Stimulated activated effector memory CD8-positive, alpha-beta T cell treated with anti-CD3 and anti-CD28 coated beads, Interleukin-12 subunit alpha, Interleukin-12 subunit beta, amount 100 ng/mL, for 72 hours (primary cell): Measurements from ENCODE around the gene MYO1E.
A peak's percentile ranks its signal among the peaks of the same experiment; 100 is the strongest.

ENCODE experiments used
- ATAC-seq: fragments of 150-1000 bp; cut with Tn5 transposase; 2 replicates; pipeline ENCODE4 v1.10.0; 2021
- DNase-seq, 2 donors: peaks; one replicate each; pipeline ENCODE4 v3.0.0; 2021 to 2022; ENCODE audit warnings: low spot score in 2 of 2
- H3K27ac Mint-ChIP-seq: one replicate; pipeline ENCODE4 v1.8.0; 2022; ENCODE audit warnings: mild to moderate bottlenecking, mixed read lengths
- H3K36me3 Mint-ChIP-seq: one replicate; pipeline ENCODE4 v1.8.0; 2022; ENCODE audit warnings: mild to moderate bottlenecking, mixed read lengths
- H3K4me1 Mint-ChIP-seq: one replicate; pipeline ENCODE4 v1.8.0; 2022; ENCODE audit warnings: mixed read lengths
- H3K4me3 Mint-ChIP-seq: one replicate; pipeline ENCODE4 v1.8.0; 2022; ENCODE audit warnings: mild to moderate bottlenecking, mixed read lengths
- H3K9me3 Mint-ChIP-seq: one replicate; pipeline ENCODE4 v1.8.0; 2022; ENCODE audit warnings: mixed read lengths

Gene MYO1E

DNA sequence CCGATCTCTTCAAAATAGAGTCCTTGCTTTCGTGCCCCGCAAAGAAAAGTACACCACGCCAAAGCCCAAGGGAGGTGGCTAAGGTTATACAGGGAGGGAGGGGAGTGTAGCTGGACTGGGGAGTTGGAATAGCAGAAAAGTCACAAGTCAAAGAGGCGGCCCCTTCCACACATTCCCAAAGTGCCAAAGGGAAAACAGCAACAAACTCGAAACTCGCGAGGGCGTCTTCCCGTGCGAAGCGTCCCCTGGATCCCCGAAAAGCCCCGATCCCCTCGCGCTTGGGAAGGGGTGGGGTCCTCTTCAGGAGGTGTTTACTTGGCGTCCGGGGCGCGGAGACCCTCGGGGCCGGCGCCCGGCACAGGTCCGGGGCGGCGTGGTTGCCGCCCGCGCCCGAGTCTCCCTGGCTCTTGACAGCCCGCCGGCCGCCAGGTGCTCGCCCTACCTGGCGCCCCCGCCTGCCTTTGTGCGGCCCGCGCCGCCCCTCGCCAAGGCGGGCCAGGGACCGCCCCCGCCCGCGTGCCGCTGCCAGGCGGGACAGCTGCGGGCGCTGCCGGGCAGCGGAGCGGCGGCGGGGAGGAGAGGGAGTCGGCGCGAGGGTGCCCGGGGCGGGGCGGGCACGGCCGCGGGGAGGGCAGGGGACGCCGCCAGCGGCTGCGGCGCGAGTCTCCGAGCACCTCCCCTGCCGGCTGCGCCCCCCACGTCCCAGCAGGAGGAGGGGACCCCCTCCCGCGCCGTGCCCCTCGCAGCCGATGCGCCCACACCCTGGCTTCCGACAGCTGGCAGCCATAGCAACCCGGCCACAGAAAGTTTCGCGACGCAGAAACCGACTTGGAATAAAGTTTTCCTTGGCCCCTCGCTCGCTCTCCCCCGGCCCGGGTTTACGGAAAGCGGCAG, 966 bp downstream of the MYO1E start:
- Mint-ChIP-seq H3K4me3 (peak overlapping the region; percentile 87), H3K27ac (no peak overlapping the region), H3K36me3 (peaks cover 6% of the 10 kb centered on the region), H3K4me1 (peaks cover 15% of the 10 kb centered on the region), H3K9me3 (no peaks in the 10 kb centered on the region)
- DNase-seq (peak in 1 of 2 donors; percentile 4), ATAC-seq (peak; percentile 63)

DNA sequence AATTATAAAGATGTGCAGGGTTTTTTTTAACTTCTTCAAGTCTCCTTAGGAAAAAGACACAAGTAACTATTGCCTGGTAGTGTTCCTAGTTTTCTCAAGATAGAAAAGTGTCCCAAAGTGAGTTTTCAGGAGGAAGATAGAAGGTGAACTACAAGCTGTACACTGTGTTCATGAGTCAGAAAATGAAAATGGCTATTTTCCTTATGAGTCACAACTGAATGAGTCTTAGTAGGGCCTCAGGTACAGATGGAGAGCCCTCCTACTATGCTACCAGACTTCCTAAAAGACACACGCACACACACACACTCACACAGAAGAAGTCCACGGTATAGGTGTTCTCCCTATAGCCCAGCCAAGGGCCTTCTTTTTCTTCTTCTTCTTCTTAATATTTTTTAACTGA, 3.1 kb downstream of the MYO1E start:
- ATAC-seq (peak; percentile 33), DNase-seq (no peak)
- no peak overlapping the region for H3K27ac Mint-ChIP-seq
- peaks cover 15% of the 10 kb centered on the region for H3K4me1 Mint-ChIP-seq
- H3K36me3 Mint-ChIP-seq = peaks cover 6% of the 10 kb centered on the region
- H3K4me3 Mint-ChIP-seq = no peak overlapping the region
- H3K9me3 Mint-ChIP-seq = no peaks in the 10 kb centered on the region

GRCh38 chr15:59367022-59367451, 5.6 kb downstream of the MYO1E start:
- Mint-ChIP-seq H3K9me3 (no peaks in the 10 kb centered on the region), H3K36me3 (peaks cover 6% of the 10 kb centered on the region), H3K27ac (no peak overlapping the region), H3K4me1 (peaks cover 5% of the 10 kb centered on the region), H3K4me3 (no peak overlapping the region)
- ATAC-seq (no peak), DNase-seq (no peak)

DNA sequence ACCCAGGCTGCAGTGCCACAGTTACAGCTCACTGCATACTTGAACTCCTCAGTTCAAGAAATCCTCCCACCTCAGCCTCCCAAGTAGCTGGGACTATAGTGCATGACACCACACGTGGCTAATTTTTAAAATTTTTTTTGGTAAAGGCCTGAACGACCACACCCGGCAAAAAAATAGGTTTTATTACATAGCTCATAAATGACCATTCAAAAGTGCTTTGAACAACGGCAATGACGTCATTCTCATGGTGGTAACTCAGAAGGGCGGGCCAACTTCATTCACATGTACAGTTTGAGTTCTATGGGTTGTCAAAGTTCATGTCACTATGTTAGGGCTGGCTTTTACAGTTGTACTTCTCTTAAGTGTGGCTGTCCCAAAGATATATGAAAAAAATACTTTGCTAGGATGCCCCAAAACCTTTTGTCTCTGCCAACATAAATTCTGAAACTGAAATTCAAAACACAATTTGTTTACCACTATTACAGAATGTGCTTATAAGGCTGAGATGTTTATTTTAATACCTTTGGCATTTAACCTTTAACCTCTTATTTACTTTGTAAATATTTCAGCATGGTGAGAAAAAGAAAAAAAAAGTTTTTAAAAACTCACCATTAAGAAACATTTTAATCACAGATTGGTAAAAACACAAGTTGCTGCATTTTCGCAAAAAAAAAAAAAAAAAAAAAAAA, 6.2 kb downstream of the MYO1E start:
- no peak overlapping the region for H3K4me3 Mint-ChIP-seq
- H3K36me3 Mint-ChIP-seq = peaks cover 5% of the 10 kb centered on the region
- no peaks in the 10 kb centered on the region for H3K9me3 Mint-ChIP-seq
- peaks cover 4% of the 10 kb centered on the region for H3K4me1 Mint-ChIP-seq
- H3K27ac Mint-ChIP-seq = no peak overlapping the region
- DNase-seq (no peak), ATAC-seq (no peak)

- no peak for DNase-seq
- no peaks in the 10 kb centered on the region for H3K36me3 Mint-ChIP-seq
- ATAC-seq = no peak
- no peaks in the 10 kb centered on the region for H3K4me1 Mint-ChIP-seq
- H3K9me3 Mint-ChIP-seq = no peaks in the 10 kb centered on the region
- H3K4me3 Mint-ChIP-seq = no peak overlapping the region
- H3K27ac Mint-ChIP-seq = no peak overlapping the region
Measured at GRCh38 chr15:59364248-59364647, 8.4 kb downstream of the MYO1E start.

DNA sequence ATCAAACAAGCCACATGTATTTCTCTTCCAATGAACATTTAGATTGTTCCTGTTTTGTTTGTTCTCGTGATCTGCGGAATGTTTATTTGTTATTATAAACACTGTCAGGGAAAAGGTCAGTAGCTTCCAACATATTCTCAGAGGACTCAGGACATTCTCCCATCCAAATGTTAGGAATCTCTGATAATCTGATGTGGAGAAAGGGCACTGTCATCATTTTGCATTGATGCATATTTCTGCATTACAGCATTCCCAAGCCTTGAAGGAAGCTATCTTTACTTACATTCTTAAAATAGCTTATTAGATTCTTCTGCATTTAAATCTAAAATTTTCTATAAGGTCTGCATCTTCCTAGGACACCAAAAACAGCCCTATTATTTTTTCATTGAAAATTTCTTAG, 10.3 kb downstream of the MYO1E start:
- no peaks in the 10 kb centered on the region for H3K36me3 Mint-ChIP-seq
- H3K4me3 Mint-ChIP-seq = no peak overlapping the region
- ATAC-seq = no peak
- no peak for DNase-seq
- no peaks in the 10 kb centered on the region for H3K9me3 Mint-ChIP-seq
- H3K4me1 Mint-ChIP-seq = peaks cover 5% of the 10 kb centered on the region
- no peak overlapping the region for H3K27ac Mint-ChIP-seq

GRCh38 chr15:59360896-59361295, 11.8 kb downstream of the MYO1E start:
- no peaks in the 10 kb centered on the region for H3K36me3 Mint-ChIP-seq
- no peak overlapping the region for H3K27ac Mint-ChIP-seq
- H3K9me3 Mint-ChIP-seq = no peaks in the 10 kb centered on the region
- DNase-seq (no peak), ATAC-seq (no peak)
- H3K4me3 Mint-ChIP-seq = no peak overlapping the region
- H3K4me1 Mint-ChIP-seq = peaks cover 5% of the 10 kb centered on the region

- DNase-seq (no peak), ATAC-seq (no peak)
- Mint-ChIP-seq H3K4me3 (no peak overlapping the region), H3K9me3 (no peaks in the 10 kb centered on the region), H3K4me1 (peaks cover 10% of the 10 kb centered on the region), H3K27ac (no peak overlapping the region), H3K36me3 (no peaks in the 10 kb centered on the region)
Measured at GRCh38 chr15:59360305-59360704, 12.4 kb downstream of the MYO1E start.

DNA sequence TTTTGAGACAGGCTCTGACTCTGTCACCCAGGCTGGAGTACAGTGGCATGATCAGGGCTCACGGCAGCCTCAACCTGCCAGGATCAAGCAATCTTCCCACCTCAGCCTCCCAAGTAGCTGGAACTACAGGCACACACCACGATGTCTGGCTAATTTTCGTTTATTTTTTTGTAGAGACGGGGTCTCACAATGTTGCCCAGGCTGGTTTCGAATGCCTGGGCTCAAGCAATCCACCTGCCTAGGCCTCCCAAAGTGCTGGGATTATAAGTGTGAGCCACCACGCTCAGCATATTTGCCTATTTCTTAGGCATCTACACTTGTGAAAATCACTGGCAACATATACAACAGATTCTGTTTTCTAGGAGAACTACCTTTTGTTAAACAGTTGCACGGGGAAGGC, 16.9 kb downstream of the MYO1E start:
- ATAC-seq (no peak), DNase-seq (no peak)
- no peak overlapping the region for H3K27ac Mint-ChIP-seq
- H3K4me3 Mint-ChIP-seq = no peak overlapping the region
- H3K4me1 Mint-ChIP-seq = peaks cover 23% of the 10 kb centered on the region
- no peaks in the 10 kb centered on the region for H3K9me3 Mint-ChIP-seq
- no peaks in the 10 kb centered on the region for H3K36me3 Mint-ChIP-seq

- no peaks in the 10 kb centered on the region for H3K9me3 Mint-ChIP-seq
- no peak overlapping the region for H3K4me3 Mint-ChIP-seq
- no peak overlapping the region for H3K27ac Mint-ChIP-seq
- ATAC-seq = no peak
- no peak for DNase-seq
- no peaks in the 10 kb centered on the region for H3K36me3 Mint-ChIP-seq
- peaks cover 32% of the 10 kb centered on the region for H3K4me1 Mint-ChIP-seq
Measured at GRCh38 chr15:59354417-59355031, 18.1 kb downstream of the MYO1E start.

DNA sequence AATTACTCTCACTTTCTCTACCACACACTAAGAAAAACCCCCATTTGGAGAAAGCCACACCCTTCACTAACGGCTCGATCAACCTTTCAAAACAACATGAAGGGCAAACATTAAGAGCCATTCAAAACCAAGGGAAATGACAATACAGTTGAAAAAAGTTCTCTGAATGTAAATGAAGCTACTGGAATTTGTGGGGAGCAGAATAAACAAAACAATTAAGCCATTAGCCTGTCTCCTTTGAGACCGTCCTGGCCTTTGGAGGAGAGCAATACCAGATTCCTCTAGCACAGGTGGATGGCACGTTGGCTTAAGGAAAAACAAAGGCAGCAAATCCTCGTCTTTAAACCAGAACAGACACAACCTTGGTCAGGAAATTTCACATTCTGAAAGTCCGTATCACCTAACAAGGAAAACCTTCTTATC, 18.7 kb downstream of the MYO1E start:
- H3K27ac Mint-ChIP-seq = no peak overlapping the region
- no peaks in the 10 kb centered on the region for H3K9me3 Mint-ChIP-seq
- H3K4me3 Mint-ChIP-seq = no peak overlapping the region
- H3K4me1 Mint-ChIP-seq = peaks cover 32% of the 10 kb centered on the region
- H3K36me3 Mint-ChIP-seq = no peaks in the 10 kb centered on the region
- ATAC-seq = no peak
- no peak for DNase-seq

GRCh38 chr15:59352683-59353082, 20.0 kb downstream of the MYO1E start:
- DNase-seq = no peak
- Mint-ChIP-seq H3K4me3 (no peak overlapping the region), H3K36me3 (no peaks in the 10 kb centered on the region), H3K27ac (no peak overlapping the region), H3K9me3 (no peaks in the 10 kb centered on the region), H3K4me1 (peaks cover 27% of the 10 kb centered on the region)
- no peak for ATAC-seq

DNA sequence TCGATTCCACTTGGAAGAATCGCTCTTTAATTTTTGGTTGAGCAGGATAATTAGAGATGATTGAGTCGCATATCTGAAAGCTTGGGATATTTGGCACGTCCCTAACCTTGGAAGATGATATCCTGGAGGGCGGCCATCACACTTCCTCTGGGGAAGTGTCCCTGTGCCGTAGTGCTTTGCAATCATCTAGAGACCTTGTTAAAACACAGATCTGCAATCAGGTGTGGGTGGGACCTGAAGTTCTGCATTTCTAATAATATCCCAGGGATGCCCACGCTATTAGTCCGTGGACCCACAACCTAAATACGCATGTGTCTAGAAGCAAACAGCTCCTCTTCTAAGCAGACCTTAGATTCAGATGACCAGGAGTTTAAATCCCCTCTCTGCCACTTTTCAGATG, 20.5 kb downstream of the MYO1E start:
- ATAC-seq = no peak
- Mint-ChIP-seq H3K36me3 (no peaks in the 10 kb centered on the region), H3K4me3 (no peak overlapping the region), H3K4me1 (peaks cover 27% of the 10 kb centered on the region), H3K9me3 (no peaks in the 10 kb centered on the region), H3K27ac (no peak overlapping the region)
- DNase-seq = no peak

- ATAC-seq (no peak), DNase-seq (no peak)
- H3K4me1 Mint-ChIP-seq = peaks cover 23% of the 10 kb centered on the region
- peak overlapping the region; percentile 36 for H3K4me3 Mint-ChIP-seq
- H3K27ac Mint-ChIP-seq = peak overlapping the region; percentile 47
- no peaks in the 10 kb centered on the region for H3K36me3 Mint-ChIP-seq
- no peaks in the 10 kb centered on the region for H3K9me3 Mint-ChIP-seq
Measured at GRCh38 chr15:59350421-59350732, 22.3 kb downstream of the MYO1E start.

GRCh38 chr15:59349680-59350420, 22.8 kb downstream of the MYO1E start:
- no peaks in the 10 kb centered on the region for H3K9me3 Mint-ChIP-seq
- peaks cover 17% of the 10 kb centered on the region for H3K4me1 Mint-ChIP-seq
- peak overlapping the region; percentile 36 for H3K4me3 Mint-ChIP-seq
- ATAC-seq (peak; percentile 100), DNase-seq (no peak)
- no peaks in the 10 kb centered on the region for H3K36me3 Mint-ChIP-seq
- peak overlapping the region; percentile 47 for H3K27ac Mint-ChIP-seq
